NCI-H1417 treated with DMSO at 0.1 percent for 48 hours (cell line): ENCODE data around the gene BEAN1.
"Not testable (repeated sequence)": the region's sequence is repeated elsewhere in the genome, so short reads cannot be mapped to it uniquely, and the experiment has no call there.

ENCODE experiments used
- DNase-seq: peaks from one replicate; lab custom pipeline; 2025; lab: John Stamatoyannopoulos, UW

BEAN1 gene

DNA sequence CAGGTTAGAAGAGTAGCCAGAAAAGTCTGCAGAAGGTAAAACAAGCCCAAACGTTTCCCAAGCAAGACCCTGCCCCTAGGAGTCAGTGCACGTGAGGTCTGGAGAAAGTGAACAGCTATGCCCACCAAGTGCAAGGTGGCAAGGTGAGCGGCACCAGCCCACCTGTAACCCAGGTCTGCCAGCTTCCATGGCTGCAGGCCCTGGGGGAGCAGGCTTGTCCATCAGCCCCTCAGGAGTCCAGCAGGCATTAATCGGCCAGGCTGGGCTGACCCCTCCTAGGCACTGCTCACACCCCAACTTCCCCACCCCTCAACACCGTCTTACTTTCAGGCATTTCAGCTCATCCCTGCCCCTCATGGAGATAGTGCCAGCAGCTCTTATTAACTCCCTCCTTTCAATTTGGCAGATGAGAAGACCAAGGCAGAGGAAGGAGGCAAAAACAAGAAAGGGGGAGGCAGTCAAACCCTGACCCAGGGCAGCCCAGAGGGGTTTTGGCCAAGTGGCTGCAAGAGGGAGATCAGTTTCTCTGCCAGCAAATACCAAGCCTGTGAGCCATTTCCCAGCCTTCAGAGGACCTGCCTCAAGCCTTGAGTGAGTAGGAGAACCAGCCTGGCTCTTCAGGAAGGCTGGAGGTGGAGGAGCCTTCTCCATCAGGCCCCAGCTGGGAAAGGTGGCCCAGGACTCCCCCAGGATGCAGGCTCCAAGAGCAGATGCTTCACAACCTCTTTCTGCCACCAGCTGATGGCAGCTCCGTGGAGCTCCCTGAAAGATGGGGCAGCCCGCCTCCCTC, 14.7 kb downstream of the BEAN1 start:
- no peak for DNase-seq

DNA sequence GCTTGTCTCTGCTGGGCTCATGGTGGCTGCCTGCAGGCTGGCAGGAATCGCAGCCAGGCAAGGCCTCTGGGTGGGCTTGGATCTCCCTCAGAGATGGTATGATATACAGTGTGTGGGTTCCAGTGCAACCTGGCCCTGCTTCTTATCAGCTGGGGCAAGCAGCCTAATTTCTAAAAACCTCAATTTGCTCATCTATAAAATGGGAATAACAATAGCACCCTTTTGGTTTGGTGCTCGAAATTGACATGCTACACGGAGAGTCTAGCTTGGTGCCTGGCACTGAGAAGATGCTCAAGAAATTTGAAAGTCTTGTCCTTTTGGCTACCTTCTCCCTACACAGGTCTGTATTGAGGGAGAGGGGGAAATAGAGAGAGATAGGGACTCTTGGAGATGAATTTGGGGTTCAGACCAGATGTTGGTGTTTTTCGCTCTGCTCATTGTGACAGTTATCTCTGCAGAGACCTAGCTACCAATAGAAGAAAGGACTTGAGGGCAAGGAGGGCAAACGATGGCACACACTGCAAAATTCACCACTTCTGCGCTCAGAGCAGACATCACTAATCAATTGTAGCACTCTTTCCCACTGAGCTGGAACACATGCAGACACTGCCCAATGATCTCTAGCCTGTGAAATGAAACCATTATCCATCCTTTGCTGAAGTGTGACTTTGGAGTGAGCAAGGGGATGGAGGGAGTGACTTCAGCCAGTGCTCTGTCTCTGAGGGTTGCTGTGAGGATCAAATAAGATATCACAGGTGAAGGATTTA, 15.6 kb downstream of the BEAN1 start:
- DNase-seq, result no peak

DNA sequence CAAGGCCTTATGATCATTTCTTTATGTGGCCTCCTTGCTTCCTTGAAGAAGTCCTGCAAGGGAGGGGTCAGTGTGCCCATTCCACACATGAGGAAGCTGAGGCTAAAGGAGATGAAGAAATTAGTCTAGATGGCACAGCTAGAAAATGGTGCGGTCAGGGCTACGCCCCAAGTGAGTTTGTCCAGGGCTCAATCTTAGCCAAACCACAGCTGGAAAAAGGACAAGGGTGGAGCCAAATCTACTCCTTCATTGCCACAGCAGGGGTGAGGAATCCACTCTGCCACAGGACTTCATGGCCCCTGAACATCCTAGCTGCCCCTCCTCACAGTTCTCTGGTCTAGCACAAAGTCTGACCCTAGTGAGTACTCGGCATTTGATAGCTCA, 16.2 kb downstream of the BEAN1 start:
- no peak for DNase-seq

DNA sequence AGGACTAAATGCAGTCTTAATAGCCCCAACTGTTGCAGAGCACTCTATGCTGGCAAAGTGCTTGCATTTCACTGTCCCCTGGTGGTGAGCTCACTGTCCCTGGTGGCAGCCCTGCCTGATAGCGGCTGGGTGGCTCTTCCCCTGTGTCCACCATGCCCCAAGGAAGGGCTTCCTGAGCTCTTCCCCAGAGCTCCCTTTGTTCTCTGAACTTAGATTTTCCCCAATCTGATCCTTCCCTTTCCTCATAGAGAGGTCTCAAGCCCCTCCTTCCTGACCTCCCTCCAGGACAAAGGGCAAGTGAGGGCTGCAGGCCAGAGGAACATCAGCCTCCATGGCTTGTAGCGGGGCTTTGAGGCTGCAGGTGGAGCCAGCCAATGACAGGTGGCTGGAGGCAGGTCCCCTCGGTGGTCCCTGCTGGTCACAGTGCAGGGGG, 17.0 kb downstream of the BEAN1 start:
- DNase-seq, result no peak

DNA sequence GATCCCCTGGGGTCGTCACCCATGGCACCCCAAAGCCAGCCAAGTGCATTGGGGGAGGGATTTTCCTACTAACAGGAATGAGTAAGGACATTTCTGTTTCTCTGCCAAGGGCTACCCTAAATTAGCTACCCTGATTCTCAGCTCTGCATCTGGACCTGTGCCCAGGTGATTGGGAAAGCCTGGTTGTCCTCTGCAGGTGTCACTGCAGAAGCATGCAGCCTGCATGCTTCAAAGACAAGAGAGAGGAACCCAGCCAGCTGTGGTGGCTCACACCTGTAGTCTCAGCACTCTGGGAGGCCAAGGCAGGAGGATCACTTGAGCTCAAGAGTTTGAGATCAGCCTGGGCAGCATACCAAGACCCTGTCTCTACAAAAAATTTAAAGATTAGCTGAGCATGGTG, 19.6 kb downstream of the BEAN1 start:
- DNase-seq, result no peak

DNA sequence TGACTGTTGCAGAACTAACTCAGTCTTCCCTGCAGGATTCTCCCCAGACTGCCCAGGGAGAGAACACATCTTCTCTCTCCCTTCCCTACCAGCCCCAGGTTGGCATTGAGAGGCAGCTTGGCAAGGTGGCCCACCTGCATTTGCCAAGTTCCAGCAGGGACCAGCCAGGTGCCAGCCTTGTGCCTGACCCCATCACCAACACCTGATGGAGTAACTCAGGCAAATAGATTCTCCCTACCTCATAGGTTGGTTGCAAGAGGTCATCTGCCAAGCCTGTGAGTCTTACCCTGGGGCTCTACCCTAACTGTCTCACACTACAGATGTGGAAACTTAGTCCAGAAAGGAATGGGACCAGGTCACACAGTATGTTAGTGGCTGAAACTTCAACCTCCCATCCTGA, 20.4 kb downstream of the BEAN1 start:
- DNase-seq, result no peak

DNA sequence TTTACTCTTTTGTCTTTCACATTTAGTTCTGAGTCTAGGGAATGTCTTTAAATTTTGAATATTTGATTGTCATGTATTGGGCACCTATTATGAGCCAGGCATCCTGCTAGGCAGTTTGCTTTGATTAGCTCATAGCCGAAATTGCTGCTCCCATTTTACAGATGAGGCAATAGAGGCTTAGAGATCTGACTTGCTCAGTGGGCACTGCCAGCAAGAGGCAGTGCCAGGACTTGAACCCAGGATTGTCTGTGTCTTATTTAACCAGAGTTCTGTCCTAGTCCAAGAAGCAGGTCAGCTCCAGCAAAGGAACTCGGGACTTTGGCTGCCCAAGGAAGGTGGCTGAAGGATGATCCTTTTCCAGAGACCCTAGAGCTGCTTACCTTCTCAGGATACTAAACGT, 24.5 kb downstream of the BEAN1 start:
- DNase-seq, result no peak

DNA sequence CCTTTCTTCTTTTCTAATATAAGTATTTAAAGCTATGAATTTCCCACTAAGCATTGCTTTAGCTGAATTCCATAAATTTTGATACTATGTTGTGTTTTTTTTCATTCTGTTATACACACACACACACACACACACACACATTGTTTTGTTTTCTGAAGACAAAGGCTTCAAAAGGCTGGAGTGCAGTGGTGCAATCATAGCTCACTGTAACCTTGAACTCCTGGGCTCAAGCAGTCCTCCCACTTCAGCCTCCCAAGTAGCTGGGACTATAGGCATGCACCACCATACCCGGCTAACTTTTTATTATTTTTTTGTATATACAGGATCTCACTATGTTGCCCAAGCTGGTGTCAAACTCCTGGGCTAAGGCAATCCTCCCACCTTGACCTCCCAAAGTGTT, 26.1 kb downstream of the BEAN1 start:
- not testable (repeated sequence) for DNase-seq

DNA sequence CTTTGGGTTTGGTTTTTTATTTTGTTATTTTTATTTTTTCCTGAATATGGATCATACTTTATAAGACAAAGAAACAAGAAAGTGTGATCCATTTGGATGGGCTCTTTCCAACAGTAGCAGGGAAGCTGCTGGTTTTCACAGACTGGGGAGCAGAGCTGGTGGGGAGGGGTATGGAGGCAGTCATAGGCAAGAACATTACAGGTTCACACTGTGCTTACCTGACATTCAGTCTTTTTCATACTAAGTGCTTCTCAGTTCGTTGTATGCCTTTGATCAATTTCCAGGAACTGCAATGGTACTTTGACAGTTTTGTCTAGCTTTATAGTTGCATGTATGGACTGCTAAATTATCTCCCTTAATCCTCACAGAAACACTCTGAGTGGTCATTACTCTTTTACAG, 27.7 kb downstream of the BEAN1 start:
- DNase-seq, result no peak

DNA sequence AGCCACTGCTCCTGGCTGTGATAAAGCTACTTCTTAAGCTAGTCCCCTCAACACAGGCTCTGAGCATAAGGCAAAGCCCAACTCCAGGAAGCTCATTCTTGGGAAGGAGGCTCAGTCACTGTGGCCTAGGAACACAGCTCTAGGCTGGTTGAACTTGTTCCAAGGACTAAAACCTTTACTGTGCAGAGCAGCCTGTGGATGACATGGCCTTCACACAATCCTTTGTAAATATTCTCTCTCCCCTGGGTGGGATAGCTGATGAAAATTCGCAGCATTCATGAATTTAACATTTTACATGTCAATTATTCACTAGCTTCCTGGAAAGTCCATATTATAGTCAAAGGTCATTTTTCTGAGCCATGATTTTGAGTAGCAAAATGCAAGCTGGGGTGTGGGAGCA, 28.9 kb downstream of the BEAN1 start:
- no peak for DNase-seq

DNA sequence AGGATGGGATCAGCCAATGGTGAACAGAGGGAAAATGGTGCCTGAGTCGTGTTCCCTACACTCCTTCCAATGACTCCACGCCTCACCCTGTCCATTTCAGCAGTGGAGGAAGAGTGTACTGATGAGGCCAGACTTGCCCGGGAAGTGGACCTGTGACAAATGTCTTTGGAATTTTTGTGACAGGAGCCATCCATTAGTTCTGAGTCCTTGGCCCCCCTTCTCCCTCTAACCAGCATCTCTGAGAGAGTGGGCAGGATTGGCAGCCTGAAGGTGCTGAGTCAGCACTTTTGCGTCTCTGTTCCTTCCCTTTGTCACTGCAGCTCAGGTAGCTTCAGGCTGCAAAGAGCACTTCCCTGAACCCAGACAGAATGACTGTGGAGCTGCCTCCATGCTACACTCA, 30.8 kb downstream of the BEAN1 start:
- DNase-seq, result no peak

DNA sequence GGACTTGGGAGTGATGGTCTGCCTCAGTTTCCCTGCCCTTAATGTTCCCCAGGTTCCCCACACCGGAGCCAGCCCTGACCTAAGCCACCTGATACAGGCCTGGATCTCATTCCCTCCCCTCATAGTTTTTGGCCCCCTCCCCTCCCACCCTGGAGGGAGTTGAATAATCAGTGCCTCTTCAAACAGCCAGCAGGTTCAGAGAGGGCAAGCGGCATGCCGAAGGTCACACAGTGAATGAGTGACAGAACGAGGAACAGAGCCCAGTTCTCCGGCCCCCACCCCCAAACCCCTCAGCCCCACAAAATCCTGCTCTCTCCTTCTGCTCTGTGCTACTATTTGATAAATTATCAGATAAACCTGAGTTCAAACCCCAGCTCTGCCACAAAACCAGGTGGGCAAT, 31.2 kb downstream of the BEAN1 start:
- DNase-seq, result no peak

DNA sequence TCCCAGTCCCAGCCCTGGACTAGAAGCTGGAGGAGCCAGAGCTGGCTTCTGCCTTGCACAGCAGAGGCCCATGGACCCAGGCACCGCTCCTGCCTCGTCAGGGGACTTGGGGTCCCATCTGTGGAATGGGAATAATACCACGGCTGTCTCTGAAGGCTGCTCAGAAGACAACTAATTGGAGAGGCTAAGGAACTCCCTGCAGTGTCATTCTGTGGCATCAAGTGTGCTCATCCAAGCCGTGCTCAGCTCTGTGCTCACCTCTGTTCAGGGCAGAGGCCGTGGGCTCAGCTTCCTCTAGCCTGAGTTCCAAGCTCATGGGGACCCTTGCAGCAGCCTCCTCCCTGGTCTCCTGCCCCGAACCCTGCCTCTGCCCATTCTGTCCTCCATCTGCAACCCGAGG, 31.8 kb downstream of the BEAN1 start:
- DNase-seq, result no peak

DNA sequence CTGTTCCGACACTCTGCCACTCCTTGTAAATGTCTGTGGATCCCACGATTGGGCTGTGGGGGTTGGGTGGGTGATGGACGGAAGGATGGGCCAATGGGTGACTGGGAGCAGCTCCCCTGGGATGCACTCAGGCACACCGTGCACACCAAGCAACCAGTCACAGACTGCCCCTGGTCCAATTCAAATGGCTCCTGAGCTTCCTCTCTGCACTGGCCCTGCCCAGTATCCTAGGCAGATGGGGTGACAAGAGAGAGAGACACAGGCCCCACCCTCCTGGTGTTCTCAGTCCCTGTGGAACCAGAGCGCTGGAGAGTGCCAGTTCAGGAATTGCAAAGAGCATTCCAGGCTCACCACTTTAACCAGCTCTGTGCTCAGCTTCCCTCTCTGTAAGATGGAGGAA, 32.8 kb downstream of the BEAN1 start:
- DNase-seq, result no peak

DNA sequence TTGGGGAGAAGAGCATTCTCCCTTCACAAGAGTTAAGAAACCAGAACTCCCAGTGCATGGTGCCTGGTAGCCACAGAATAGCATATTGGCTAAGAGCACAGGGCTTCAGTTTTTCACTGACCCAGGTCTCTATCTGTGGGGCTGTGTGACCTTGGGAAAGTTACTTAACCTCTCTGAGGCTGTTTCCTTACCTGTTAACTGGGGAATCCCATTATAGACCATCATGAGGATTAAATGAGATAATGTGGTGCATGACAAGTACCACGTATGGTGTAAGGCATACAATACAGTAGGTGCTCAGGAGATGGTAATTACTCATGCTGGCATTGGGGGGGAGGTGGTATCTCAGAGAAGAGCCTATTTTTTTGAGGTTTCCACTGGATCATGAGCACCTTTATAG, 33.6 kb downstream of the BEAN1 start:
- no peak for DNase-seq

DNA sequence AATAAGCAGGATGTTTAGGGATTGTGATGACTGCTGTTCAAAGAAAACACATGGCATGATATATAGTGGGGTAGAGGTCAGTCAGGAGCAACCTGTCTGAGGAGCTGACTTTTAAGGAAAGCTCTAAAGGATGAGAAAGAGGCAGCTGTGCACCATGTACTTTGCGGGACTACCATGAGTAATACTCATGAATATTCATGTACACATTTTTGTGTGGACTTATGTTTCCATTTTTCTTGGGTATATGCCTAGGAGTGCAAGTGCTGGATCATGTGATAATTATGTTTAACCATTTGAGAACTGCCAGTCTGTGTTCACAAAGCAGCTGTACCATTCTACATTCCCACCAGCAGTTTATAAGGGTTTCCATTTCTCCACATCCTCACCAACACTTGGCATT, 35.8 kb downstream of the BEAN1 start:
- no peak for DNase-seq

DNA sequence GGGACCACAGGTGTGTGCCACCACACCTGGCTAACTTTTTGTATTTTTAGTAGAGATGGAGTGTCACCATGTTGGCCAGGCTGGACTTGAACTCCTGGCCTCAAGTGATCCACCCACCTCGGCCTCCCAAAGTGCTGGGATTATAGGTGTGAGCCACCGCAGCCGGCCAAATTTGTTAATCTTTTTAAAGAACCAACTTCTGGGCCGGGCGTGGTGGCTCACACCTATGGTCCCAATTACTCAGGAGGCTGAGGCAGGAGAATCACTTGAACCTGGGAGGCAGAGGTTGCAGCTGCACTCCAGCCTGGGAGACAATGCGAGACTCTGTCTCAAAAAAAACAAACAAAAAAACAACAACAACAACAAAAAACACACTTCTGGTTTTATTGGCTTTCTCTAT, 38.9 kb downstream of the BEAN1 start:
- DNase-seq, result not testable (repeated sequence)

DNA sequence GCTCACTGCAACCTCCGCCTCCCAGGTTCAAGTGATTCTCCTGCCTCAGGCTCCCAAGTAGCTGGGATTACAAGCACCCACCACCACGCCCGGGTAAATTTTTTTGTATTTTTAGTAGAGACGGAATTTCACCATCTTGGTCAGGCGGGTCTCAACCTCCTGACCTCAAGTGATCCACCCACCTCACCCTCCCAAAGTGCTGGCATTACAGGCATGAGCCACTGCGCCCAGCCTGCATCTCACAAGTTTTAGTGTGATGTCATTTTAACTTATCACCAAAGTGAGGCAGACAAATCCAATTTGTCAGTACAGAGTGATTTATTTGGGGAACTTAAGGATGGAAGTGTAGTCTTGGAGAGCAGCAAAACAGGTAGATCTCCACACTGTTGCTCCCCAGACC, 39.5 kb downstream of the BEAN1 start:
- not testable (repeated sequence) for DNase-seq

DNA sequence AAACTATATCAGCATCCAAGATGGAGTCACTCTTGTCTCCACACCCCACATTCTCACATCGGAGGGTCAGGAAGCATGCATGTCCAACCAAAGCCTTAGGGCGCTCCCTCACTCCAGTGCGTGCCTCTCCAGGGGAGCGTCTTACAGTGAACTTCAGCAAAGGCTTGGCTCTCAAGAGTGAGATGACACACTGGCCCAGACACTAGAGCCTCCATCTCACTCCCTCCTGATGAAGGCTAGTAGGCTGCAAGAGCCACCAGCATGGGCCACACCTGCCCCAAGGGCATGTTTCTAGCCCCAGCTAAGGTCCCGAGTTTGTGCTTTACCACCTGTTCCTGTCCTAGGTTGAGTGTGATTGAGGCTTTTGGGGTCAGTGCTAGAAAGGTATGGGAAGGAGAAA, 40.5 kb downstream of the BEAN1 start:
- DNase-seq, result no peak

DNA sequence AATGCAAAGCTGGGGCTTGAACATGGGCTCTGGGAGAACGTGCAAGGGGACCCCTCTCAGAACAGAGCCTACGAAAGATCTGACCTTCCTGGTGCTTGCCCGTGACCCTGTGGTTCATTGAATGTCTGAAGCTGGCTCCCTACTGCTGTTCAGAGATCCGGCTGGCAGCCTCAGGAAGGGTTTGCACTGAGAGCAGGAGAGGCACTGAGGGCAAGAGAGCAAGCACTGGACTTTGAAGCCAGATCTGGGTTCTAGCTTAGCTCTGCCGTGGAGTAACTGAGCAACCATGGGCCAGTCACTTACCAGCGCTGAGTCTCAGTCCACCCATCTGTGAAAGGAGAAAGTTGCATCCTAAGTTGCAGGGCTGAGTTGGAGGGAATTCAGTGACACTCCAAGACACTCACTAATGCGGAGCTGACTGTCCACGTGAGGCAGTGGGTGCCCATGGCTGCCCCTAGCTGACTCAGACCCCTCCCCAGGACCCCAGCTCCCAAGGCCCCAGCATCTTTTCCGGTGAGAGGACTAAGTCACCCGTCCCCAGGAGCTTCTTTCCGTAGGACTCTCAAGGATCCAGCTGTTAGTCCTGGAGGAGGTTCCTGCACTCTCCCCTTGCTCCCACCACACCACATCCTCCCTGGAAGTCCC, 41.3 kb downstream of the BEAN1 start:
- no peak for DNase-seq

DNA sequence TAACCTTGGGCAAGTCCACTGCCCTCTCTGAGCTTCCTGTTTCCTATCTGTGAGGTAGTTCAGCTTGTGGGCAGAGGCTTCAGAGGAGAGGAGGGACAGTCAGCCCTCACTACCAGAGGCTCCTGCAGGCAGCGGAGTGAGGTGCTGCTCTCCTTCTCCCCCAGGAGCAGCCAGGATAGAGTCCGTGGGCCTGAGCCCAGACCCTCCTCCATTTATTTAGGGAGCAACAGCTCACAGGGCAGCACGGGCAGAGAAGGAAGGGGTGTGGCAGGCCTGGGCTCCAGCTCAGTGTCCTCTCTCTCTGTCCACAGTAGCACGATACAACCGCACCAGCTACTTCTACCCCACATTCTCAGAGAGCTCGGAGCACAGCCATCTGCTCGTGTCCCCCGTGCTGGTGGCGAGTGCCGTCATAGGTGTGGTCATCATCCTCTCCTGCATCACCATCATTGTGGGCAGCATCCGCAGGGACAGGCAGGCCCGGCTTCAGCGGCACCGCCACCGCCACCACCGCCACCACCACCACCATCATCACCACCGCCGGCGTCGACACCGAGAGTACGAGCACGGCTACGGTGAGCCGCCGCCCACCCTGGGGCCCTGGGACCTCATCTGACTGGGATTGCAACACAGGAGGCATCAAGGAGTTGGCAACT, 42.3 kb downstream of the BEAN1 start:
- no peak for DNase-seq

DNA sequence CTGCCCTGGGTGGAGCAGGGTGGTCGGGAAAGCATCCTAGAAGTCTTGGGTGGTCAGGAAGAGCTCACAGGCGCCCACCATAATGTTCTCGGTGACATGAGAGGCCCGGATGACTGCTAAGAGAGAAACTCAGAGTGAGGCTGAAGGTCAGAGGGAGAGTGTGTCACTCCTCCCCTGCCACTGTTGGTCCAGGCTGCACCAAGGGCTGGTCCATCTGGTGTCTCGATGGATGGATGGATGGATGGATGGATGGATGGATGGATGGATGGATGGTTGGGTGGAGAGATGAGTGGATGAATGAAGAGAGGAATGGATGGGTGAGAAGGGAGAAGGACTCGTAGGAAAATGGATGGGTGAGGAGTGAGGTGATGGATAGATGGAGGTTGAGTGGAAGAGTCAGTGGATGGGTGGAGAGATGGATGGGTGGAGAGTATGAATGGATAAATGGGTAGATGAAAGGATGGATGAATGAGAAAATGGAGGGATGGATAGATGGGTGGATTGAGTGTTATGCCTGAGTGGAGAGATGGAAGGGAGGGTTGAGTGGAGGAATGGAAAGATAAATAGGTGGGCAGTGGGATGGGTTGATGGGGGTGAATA, 43.0 kb downstream of the BEAN1 start:
- no peak for DNase-seq
